Astrocyte (in vitro differentiated cells and primary cell): Measurements from ENCODE around the gene ZNF554.

ENCODE experiments used
- CTCF ChIP-seq: IDR thresholded peaks from 2 replicates; pipeline ENCODE4 v1.5.1; 2011; ENCODE audit warnings: low read depth, mild to moderate bottlenecking, inconsistent platforms, low read length, moderate library complexity; ENCODE audit not compliant: insufficient read depth
- EZH2 ChIP-seq: IDR thresholded peaks from 2 replicates; pipeline ENCODE4 v1.6.1; 2012; ENCODE audit warnings: mild to moderate bottlenecking, low read length, inconsistent platforms; ENCODE audit not compliant: insufficient read depth

GRCh38 chr19:2780284-2780683 is 39.4 kb upstream of the ZNF554 start:
- TF ChIP-seq CTCF: no peak
- no peak for TF ChIP-seq EZH2
